ENCODE measurements around the gene DDX51. TPM values are rescaled to one million over a fixed set of nuclear protein-coding genes. Genes with fewer than 3 reads are reported as not detected.

The DDX51 gene
- total RNA-seq, 1 experiment from 2014 or later, result 12.5 TPM

- Histone ChIP-seq H3K36me3 (peaks cover 12% of the 10 kb centered on the region), H3K4me1 (no peaks in the 10 kb centered on the region), H3K4me3 (no peak overlapping the region), H3K27ac (no peak overlapping the region), H3K9me3 (replicated peaks) (no peaks in the 10 kb centered on the region), H3K27me3 (no peaks in the 10 kb centered on the region)
- no peak for DNase-seq
Measured at GRCh38 chr12:132100306-132101065, 43.6 kb downstream of the DDX51 start.

GRCh38 chr12:132099739-132100138 lies 44.4 kb downstream of the DDX51 start:
- Histone ChIP-seq H3K9me3 (replicated peaks) (no peaks in the 10 kb centered on the region), H3K27me3 (no peaks in the 10 kb centered on the region), H3K4me1 (no peaks in the 10 kb centered on the region), H3K27ac (no peak overlapping the region), H3K4me3 (no peak overlapping the region), H3K36me3 (peaks cover 14% of the 10 kb centered on the region)
- DNase-seq, result no peak

- Histone ChIP-seq H3K27me3 (no peaks in the 10 kb centered on the region), H3K4me1 (no peaks in the 10 kb centered on the region), H3K36me3 (peaks cover 25% of the 10 kb centered on the region), H3K4me3 (no peak overlapping the region), H3K9me3 (replicated peaks) (no peaks in the 10 kb centered on the region), H3K27ac (no peak overlapping the region)
- DNase-seq, result no peak
Measured at GRCh38 chr12:132095520-132096409, 48.4 kb downstream of the DDX51 start.

- no peaks in the 10 kb centered on the region for H3K4me1 ChIP-seq
- H3K9me3 ChIP-seq (replicated peaks), result no peaks in the 10 kb centered on the region
- H3K27ac ChIP-seq, result no peak overlapping the region
- DNase-seq, result no peak
- H3K4me3 ChIP-seq, result no peak overlapping the region
- peaks cover 31% of the 10 kb centered on the region for H3K36me3 ChIP-seq
- H3K27me3 ChIP-seq, result no peaks in the 10 kb centered on the region
Measured at GRCh38 chr12:132094269-132094891, 49.7 kb downstream of the DDX51 start.

GRCh38 chr12:132089407-132089910 lies 54.7 kb downstream of the DDX51 start:
- peaks cover 7% of the 10 kb centered on the region; the same call in 1 of the 2 replicates for H3K4me1 ChIP-seq
- no peak overlapping the region for H3K4me3 ChIP-seq
- H3K36me3 ChIP-seq, result peaks cover 23% of the 10 kb centered on the region

More at GRCh38 chr12:132089407-132089910, 54.7 kb downstream of the DDX51 start:
- DNase-seq, result no peak
- Histone ChIP-seq H3K9me3 (replicated peaks) (no peaks in the 10 kb centered on the region), H3K27me3 (no peaks in the 10 kb centered on the region), H3K27ac (no peak overlapping the region)

Other genes with a start within 250 kb of the DDX51 start
- 7.2 and 7.6 TPM in 2 replicates for gene ULK1, start 249.7 kb downstream of the DDX51 start, total RNA-seq (2014; rRNA removed; shearing (Covaris generic))
- gene PUS1, start 215.0 kb downstream of the DDX51 start, total RNA-seq (2014; rRNA removed; shearing (Covaris generic)), result 16.0 and 17.1 TPM in 2 replicates
- gene EP400, start 194.4 kb downstream of the DDX51 start, total RNA-seq (2014; rRNA removed; shearing (Covaris generic)), result 15.0 and 17.0 TPM in 2 replicates
- gene NOC4L, start 138 bp upstream of the DDX51 start, total RNA-seq (2014; rRNA removed; shearing (Covaris generic)), result 14.3 and 15.4 TPM in 2 replicates
- 0.08 and 0.36 TPM in 2 replicates for gene GALNT9, start 185.3 kb upstream of the DDX51 start, total RNA-seq (2014; rRNA removed; shearing (Covaris generic))

All from SJCRH30 (cell line).